K562 (cell line): Measurements from ENCODE around the gene GLIPR2. TPM values are rescaled to one million over a fixed set of nuclear protein-coding genes. Genes with fewer than 3 reads are reported as not detected.

ENCODE experiments used
- ATAC-seq: fragments of 200-7000 bp; cut with Tn5 transposase; 3 replicates; pipeline ENCODE4 v1.9.1; 2020; ENCODE audit warnings: moderate library complexity
- BruUV-seq: library from RNA; stranded (reverse); fragments of 400-500 nt; replicated peaks from 2 replicates; lab custom pipeline; 2021; lab: Mats Ljungman, UMichigan
- CTCF ChIA-PET: fragments of 300-600 bp; formaldehyde crosslinking; extraction: SDS; loops from one replicate; lab custom pipeline; 2021; ENCODE audit warnings: low intra/inter-chr PET ratio; lab: Yijun Ruan, JAX
- POLR2A ChIA-PET: fragments of 300-600, 350-650 bp; sonication (Branson Sonifier 250); formaldehyde crosslinking; extraction: SDS; loops from one replicate; lab custom pipeline; 2021; ENCODE audit warnings: antibody characterized with exemption, inconsistent platforms; lab: Yijun Ruan, JAX
- DNase-seq, 4 experiments: peaks; one replicate each; pipeline versions ENCODE4 v3.0.0 to v3.0.0-alpha.2; 2011 to 2018; ENCODE audit warnings: low spot score in 3 of 4, mixed read lengths in 3 of 4; ENCODE audit errors: extremely low read depth in 1 of 4
- FAIRE-seq: peaks from 2 replicates; lab custom pipeline; 2011; peaks lifted over from hg19 to GRCh38; lab: Jason Lieb, UNC
- H2AFZ ChIP-seq: 2 replicates; pipeline ENCODE4 v1.6.0; 2011; ENCODE audit warnings: low read depth, low read length, control low read depth, inconsistent platforms
- H3K27ac ChIP-seq: fragments of 200-600 bp; 3 replicates; pipeline ENCODE4 v1.8.0; 2011; ENCODE audit warnings: low read depth, mild to moderate bottlenecking, control low read depth, inconsistent platforms, low read length, moderate library complexity, mixed read lengths; ENCODE audit errors: extremely low read depth
- H3K27me3 ChIP-seq, 2 experiments: fragments of 300-600 bp in 1 of 2; 2 replicates in 1 of 2; 3 replicates in 1 of 2; pipeline versions ENCODE4 v1.6.0 to v1.8.0; 2011; ENCODE audit warnings: inconsistent platforms in 2 of 2, low read length in 2 of 2, mild to moderate bottlenecking in 1 of 2, mixed read lengths in 1 of 2, moderate library complexity in 1 of 2; ENCODE audit not compliant: control insufficient read depth in 2 of 2, insufficient read depth in 2 of 2
- H3K36me3 ChIP-seq: fragments of 300-600 bp; 3 replicates; pipeline ENCODE4 v1.8.0; 2011; ENCODE audit warnings: mild to moderate bottlenecking, low read length, inconsistent platforms; ENCODE audit not compliant: control insufficient read depth, insufficient read depth
- H3K4me1 ChIP-seq, 2 experiments: fragments of 200-600 bp in 1 of 2; replicated peaks in 1 of 2; 2 replicates in 1 of 2; 3 replicates in 1 of 2; pipeline versions ENCODE4 v1.5.1 to v1.8.0; 2011; ENCODE audit warnings: inconsistent platforms in 2 of 2, low read length in 2 of 2, mild to moderate bottlenecking in 1 of 2, mixed read lengths in 1 of 2, moderate library complexity in 1 of 2; ENCODE audit not compliant: control insufficient read depth in 2 of 2, insufficient read depth in 2 of 2
- H3K4me2 ChIP-seq: 2 replicates; pipeline ENCODE4 v1.6.1; 2011; ENCODE audit warnings: low read length, control low read depth, inconsistent platforms, mixed read lengths; ENCODE audit not compliant: insufficient read depth
- H3K4me3 ChIP-seq: fragments of 200-600 bp; sonication (generic), shearing (Covaris generic); 2 replicates; pipeline ENCODE4 v1.5.1; 2016; ENCODE audit warnings: control low read depth, inconsistent platforms
- H3K79me2 ChIP-seq: fragments of 200-600 bp; 3 replicates; pipeline ENCODE4 v1.8.0; 2011; ENCODE audit warnings: low read length, inconsistent platforms; ENCODE audit not compliant: control insufficient read depth, insufficient read depth
- H3K9ac ChIP-seq, 2 experiments: 2 replicates each; pipeline versions ENCODE4 v1.6.0 to v1.6.1; 2011; ENCODE audit warnings: low read depth in 2 of 2, low read length in 2 of 2, control low read depth in 1 of 2, inconsistent platforms in 1 of 2, mild to moderate bottlenecking in 1 of 2, mixed read lengths in 1 of 2; ENCODE audit not compliant: insufficient read depth in 1 of 2
- H3K9me1 ChIP-seq: one replicate; pipeline ENCODE4 v1.6.0; 2011; ENCODE audit warnings: inconsistent platforms, mild to moderate bottlenecking, low read length, moderate library complexity; ENCODE audit not compliant: control insufficient read depth, insufficient read depth
- H3K9me3 ChIP-seq: replicated peaks from 2 replicates; pipeline ENCODE4 v1.5.1; 2011; ENCODE audit warnings: low read depth, low read length, inconsistent platforms; ENCODE audit not compliant: control insufficient read depth, insufficient read depth
- H4K20me1 ChIP-seq: replicated peaks from 2 replicates; pipeline ENCODE4 v1.6.1; 2011; ENCODE audit warnings: low read length, inconsistent platforms, mixed read lengths; ENCODE audit not compliant: control insufficient read depth, insufficient read depth
- CBX3 ChIP-seq, 2 experiments: IDR thresholded peaks; 1 replicate in 1 of 2; 2 replicates in 1 of 2; pipeline ENCODE4 v1.6.1; 2012; ENCODE audit warnings: inconsistent platforms in 2 of 2, low read length in 2 of 2, borderline replicate concordance in 1 of 2, control low read depth in 1 of 2
- CEBPB ChIP-seq: fragments of 450-650 bp; IDR thresholded peaks from 2 replicates; pipeline ENCODE4 v1.6.1; 2016; ENCODE audit warnings: missing genetic modification characterization, missing compliant biosample characterization
- CEBPG ChIP-seq, 3 experiments: fragments of 200-800 bp in 1 of 3; sonication (Bioruptor generic) in 1 of 3; sonication (generic) in 1 of 3; formaldehyde crosslinking in 1 of 3; IDR thresholded peaks in 2 of 3; conservative IDR thresholded peaks in 1 of 3; 2 replicates each; pipeline versions ENCODE4 v1.6.1 to v1.8.0; 2016 to 2022; ENCODE audit warnings: missing compliant biosample characterization in 2 of 3, missing genetic modification characterization in 2 of 3, mild to moderate bottlenecking in 1 of 3, missing genetic modification reagents in 1 of 3
- CLOCK ChIP-seq: fragments of 250-450 bp; sonication (Bioruptor Pico); IDR thresholded peaks from 2 replicates; pipeline ENCODE4 v1.4.0; 2020; ENCODE audit warnings: mild to moderate bottlenecking, moderate library complexity, borderline replicate concordance
- ELF4 ChIP-seq: fragments of 450-650 bp; formaldehyde crosslinking; IDR thresholded peaks from 2 replicates; pipeline ENCODE4 v1.4.0; 2022; ENCODE audit warnings: missing genetic modification characterization
- KLF10 ChIP-seq: fragments of 250-450 bp; sonication (Bioruptor Pico); IDR thresholded peaks from 2 replicates; pipeline ENCODE4 v1.6.1; 2021; ENCODE audit warnings: matching md5 sums
- SAFB2 ChIP-seq: fragments of 200-400 bp; formaldehyde crosslinking; IDR thresholded peaks from 2 replicates; pipeline ENCODE4 v1.6.1; 2018; ENCODE audit warnings: borderline replicate concordance, low read length, low read depth, moderate library complexity; ENCODE audit not compliant: severe bottlenecking
- WGBS: fragments of 100-300 bp; shearing (Covaris generic); methylation state at CpG from one replicate; pipeline ENCODE4 v1.1.6; 2016; ENCODE audit warnings: low coverage, mixed read lengths; ENCODE audit not compliant: insufficient coverage; ENCODE audit errors: missing lambda C conversion rate; 5-methylcytosine and 5-hydroxymethylcytosine counted together
- in situ Hi-C: fragments of 300-500 bp; cut with MboI; formaldehyde crosslinking; loops from 4 replicates; pipeline ENCODE4 v1.15.0; 2018; ENCODE audit warnings: inconsistent platforms, mixed read lengths
- intact Hi-C: fragments of 100-400 bp; cut with micrococcal nuclease; formaldehyde crosslinking; loops from 2 replicates; pipeline ENCODE4 v1.14.2; 2022
- polyA plus RNA-seq, 8 experiments: library from polyadenylated mRNA; depleted of rRNA in 4 of 8; stranded (reverse) in 5 of 8; unstranded in 3 of 8; fragments of >200 nt; fragmentation: Nextera tagmentation in 2 of 8; fragmentation: Illumina TruSeq in 1 of 8; extraction: Ambion mirVana in 2 of 8; extraction: Trizol in 1 of 8; gene quantifications; 2 replicates each; pipeline versions ENCODE4 v1.2.1 to v1.2.3, GENCODE V29; 2011 to 2014; ENCODE audit warnings: inconsistent platforms in 1 of 8, missing spikeins in 1 of 8
- total RNA-seq, 7 experiments: library from RNA; depleted of rRNA in 6 of 7; stranded (reverse); fragments of >200 nt in 6 of 7; fragmentation: Illumina TruSeq in 2 of 7; extraction: Trizol in 2 of 7; gene quantifications; 2 replicates each; pipeline versions ENCODE4 v1.2.1 to v1.2.3, GENCODE V29; 2011 to 2021; ENCODE audit warnings: low replicate concordance in 1 of 7

Gene GLIPR2
- total and polyA plus RNA-seq, 9 of the 15 experiments (the other 6 are each of a cell fraction or from before 2014, with no cell fraction given) = 1.4 to 8.8 (median 2.9) TPM

- H3K9me1 ChIP-seq = no peaks in the 10 kb centered on the region
- H2AFZ ChIP-seq = no peak overlapping the region
- WGBS = 6% methylated on average over 6 of the region's 9 CpGs
- no peak for FAIRE-seq
- H3K9ac ChIP-seq = no peak overlapping the region
- TF ChIP-seq ELF4 (CRISPR knock-in tag) = no peak
- H3K27ac ChIP-seq = no peak overlapping the region
- in situ Hi-C loops = no loop called here
- H3K4me1 ChIP-seq = no peaks in the 10 kb centered on the region
- DNase-seq = no peak
- no peak for ATAC-seq
- intact Hi-C loops = no loop called here
- no peaks in the 10 kb centered on the region for H3K79me2 ChIP-seq
- no peaks in the 10 kb centered on the region for H3K9me3 ChIP-seq
- no TSS peak for BruUV-seq
- no peaks in the 10 kb centered on the region for H4K20me1 ChIP-seq
- no peaks in the 10 kb centered on the region for H3K36me3 ChIP-seq
- no peak overlapping the region for H3K4me3 ChIP-seq
- ChIA-PET CTCF (interaction anchor here (0.6 kb wide), 1 partner anchor 660 kb away, joined by 3 read pairs; no protein-coding TSS in a partner anchor), POLR2A (no interaction called here)
- no peaks in the 10 kb centered on the region for H3K27me3 ChIP-seq
- no peak overlapping the region for H3K4me2 ChIP-seq
Observed at GRCh38 chr9:36092509-36093215, 43.9 kb upstream of the GLIPR2 start.

DNA sequence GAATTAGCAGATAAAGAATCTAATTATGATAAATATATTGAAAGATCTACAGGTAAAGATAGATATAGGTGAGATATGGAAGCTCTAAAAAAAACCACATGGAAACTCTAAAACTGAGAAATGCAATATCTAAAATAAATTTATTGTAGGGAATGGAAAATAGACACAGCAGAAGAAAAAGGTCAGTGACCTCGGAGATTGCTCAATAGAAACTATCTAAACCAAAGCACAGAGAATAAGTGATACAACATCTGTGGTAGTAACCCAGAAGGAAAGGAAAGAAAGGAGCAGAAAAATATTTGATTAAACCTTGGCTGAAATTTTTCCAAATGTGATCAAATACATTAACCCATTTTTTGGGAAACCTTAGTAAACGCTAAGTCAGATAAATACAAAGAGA lies 43.1 kb upstream of the GLIPR2 start:
- WGBS = 14% methylated on average over 2 of the region's 2 CpGs
- Histone ChIP-seq H3K79me2 (no peaks in the 10 kb centered on the region), H3K4me2 (no peak overlapping the region), H3K36me3 (no peaks in the 10 kb centered on the region), H3K9ac (no peak overlapping the region), H3K27ac (no peak overlapping the region), H3K4me1 (no peaks in the 10 kb centered on the region), H3K9me1 (no peaks in the 10 kb centered on the region), H2AFZ (no peak overlapping the region), H3K9me3 (no peaks in the 10 kb centered on the region), H3K4me3 (no peak overlapping the region), H3K27me3 (no peaks in the 10 kb centered on the region), H4K20me1 (no peaks in the 10 kb centered on the region)
- CTCF ChIA-PET = no interaction called here
- in situ Hi-C loops (no loop called here), intact Hi-C loops (no loop called here)
- DNase-seq (no peak), ATAC-seq (no peak), FAIRE-seq (no peak)
- POLR2A ChIA-PET = no interaction called here
- BruUV-seq = no TSS peak
- TF ChIP-seq SAFB2 (no peak), CEBPB (tag) (peak; percentile 35), KLF10 (CRISPR knock-in tag) (no peak), CEBPG (CRISPR knock-in tag; IDR thresholded peaks at IDR 0.05) (no peak), CEBPG (tag; conservative IDR thresholded peaks at IDR 0.05 in 1 of 2, IDR thresholded peaks at IDR 0.05 in 1 of 2) (0 out of 4 replicates have a peak, but pooled peaks of 1 of the 2 experiments have one; percentile 14), CBX3 (IDR thresholded peaks at IDR 0.05; ENCODE audit: borderline replicate concordance in 1 of 2, low read length in 2 of 2) (no peak), CLOCK (no peak)
